AG09319 (cell line): ENCODE data around the gene IFNGR1.

Experiments used
- DNase-seq: peaks from one replicate; pipeline ENCODE4 v3.0.0-alpha.2; 2010; ENCODE audit warnings: low read depth; ENCODE audit errors: extremely low read depth
- CTCF ChIP-seq: IDR thresholded peaks from 2 replicates; pipeline ENCODE4 v1.5.1; 2011; ENCODE audit warnings: low read depth, mild to moderate bottlenecking, inconsistent platforms, low read length, moderate library complexity

Gene IFNGR1

DNA sequence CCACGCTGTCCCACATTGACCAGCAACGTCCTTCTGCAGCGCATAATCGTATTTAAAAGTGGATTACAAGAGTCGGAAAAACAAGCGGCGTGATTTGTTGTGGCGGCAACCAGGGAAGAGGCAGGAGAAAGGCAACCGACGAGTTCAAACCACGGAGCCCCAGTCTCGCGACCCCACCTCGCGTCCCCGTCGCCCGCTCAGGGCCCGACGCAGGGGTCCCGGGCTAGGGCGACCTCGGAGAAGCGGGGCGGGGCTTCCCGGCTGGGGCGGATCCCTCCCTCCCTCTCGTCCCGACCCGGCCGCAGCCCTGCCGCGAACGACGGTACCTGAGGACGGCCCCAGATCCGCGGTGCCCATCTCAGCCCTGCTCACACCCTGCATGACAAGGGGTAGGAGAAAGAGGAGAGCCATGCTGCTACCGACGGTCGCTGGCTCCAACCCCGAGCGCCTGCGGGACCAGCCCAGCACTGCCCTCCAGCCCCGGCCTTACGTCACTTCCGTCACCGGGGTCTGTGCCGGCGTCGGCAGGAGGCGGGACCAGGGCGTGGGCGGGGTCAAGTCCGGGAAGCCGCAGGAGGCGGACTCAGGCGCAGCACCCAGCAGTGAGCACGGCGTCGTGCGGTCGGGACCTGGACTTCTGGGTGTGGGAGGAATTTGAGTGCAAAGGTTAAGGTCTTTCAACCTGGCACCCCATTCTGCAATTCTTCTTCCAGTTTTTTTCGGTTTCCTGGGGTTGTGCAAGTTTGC, at the start of gene IFNGR1:
Gene IFNGR1, minus strand, starts transcription at position 469 of the 747 bp plus-strand sequence. Its CDS starts 58 bp downstream, at position 411.
- TF ChIP-seq CTCF = no peak
- DNase-seq = peak; percentile 75

DNA sequence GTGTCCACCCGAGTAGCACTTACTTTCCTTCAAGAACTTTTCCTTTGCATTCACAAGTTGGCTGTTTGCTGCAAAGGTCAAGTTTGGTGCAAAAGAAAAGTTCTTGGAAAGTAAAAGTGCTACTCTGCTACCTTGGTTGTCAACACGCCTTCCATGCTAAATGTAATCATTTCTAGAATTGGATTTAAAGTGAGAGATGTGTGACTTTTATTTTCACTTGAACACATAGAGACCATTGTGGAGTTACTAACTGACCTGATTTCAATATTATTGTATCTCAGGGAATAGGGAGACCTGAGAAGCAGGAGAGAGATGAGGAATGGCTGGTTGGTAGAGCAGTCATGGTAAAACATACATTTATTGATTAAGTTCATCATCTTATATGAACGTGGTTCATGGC, 49.7 kb upstream of the IFNGR1 start:
- TF ChIP-seq CTCF = no peak

DNA sequence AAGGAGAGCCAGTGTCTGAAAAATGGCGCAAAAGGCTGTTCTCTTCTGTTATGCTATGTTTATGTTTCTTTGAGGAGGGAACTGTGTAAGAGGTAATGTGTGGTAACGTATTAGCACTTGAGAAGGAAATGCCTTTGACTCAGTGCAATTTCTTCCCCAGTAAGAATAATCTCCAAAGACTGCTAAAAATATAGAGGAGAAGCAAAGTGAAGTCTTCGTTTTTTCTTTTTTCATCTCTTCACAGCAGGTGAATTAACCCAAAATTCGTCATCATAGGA, 47.1 kb upstream of the IFNGR1 start:
- TF ChIP-seq CTCF = no peak
- DNase-seq = no peak

More for the DNA sequence above, 49.7 kb upstream of the IFNGR1 start:
- DNase-seq = no peak

GRCh38 chr6:137265561-137266308, 46.5 kb upstream of the IFNGR1 start:
- no peak for TF ChIP-seq CTCF
- DNase-seq = no peak

- TF ChIP-seq CTCF = no peak
- DNase-seq = no peak
Observed at GRCh38 chr6:137264311-137265075, 45.3 kb upstream of the IFNGR1 start.

GRCh38 chr6:137261761-137262160, 42.6 kb upstream of the IFNGR1 start:
- DNase-seq = no peak
- TF ChIP-seq CTCF = no peak

DNA sequence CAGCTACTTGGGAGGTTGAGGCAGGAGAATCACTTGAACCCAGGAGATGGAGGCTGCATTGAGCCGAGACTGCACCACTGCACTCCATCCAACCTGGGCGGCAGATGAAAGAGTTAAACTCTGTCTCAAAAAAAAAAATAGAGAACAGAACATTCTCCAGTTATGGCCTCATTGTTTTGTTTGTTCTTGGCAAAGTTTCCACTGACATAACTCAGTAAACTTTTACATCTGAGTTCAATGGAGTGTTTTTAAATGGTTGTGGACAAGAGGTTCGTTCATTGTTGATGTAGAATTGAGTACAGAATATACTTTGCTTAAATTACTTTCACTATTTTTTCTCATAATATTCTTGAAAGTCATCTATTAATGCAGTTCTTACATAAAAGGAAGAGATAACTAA, 42.2 kb upstream of the IFNGR1 start:
- TF ChIP-seq CTCF = no peak
- DNase-seq = no peak
